DLD1 (cell line): ENCODE data around the gene GRK1.
"Not testable (repeated sequence)": the region's sequence is repeated elsewhere in the genome, so short reads cannot be mapped to it uniquely, and the experiment has no call there.

ENCODE experiments used
- in situ Hi-C: cut with HindIII; loops from 2 replicates; pipeline ENCODE4 v1.10.0; 2017; ENCODE audit warnings: low sequenced_read_pairs

The GRK1 gene

DNA sequence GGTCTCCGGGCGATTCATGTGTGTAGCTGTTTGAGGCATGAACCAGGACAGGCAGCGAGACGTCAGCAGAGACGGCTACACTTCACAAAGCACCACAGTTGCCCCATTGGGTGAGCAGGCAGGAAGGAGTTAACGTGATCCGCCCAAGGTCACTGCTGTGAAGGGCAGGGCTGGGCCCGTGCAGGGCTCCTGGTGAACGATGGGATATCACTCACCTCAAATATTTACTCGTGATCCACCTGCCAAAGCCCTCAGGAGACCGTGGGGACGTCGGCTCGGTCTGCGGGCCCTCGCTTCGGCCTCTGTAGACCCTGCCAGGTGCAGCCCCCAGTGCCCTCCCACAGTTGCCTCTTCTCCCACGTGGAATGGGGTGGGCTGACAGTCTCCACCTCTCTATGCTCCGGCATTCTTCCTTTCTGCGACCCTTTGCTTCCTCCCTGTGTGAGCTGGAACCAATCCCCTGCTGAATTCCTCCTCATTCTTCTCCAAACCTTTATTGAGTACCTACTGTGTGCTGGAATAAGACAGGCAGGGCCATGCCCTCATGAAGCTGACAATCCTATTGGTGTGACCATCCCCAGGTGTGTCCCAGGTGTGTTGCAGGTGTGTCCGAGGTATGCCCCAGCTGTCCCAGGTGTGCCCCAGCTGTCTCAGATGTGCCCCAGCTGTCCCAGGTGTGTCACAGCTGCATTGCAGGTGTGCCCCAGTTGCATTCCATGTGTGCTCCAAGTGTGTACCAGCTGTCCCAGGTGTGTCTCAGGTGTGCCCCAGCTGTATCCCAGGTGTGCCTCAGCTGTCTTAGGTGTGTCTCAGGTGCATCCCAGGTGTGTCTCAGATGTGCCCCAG is 2.0 kb upstream of the GRK1 start:
- in situ Hi-C loops, result no loop called here

DNA sequence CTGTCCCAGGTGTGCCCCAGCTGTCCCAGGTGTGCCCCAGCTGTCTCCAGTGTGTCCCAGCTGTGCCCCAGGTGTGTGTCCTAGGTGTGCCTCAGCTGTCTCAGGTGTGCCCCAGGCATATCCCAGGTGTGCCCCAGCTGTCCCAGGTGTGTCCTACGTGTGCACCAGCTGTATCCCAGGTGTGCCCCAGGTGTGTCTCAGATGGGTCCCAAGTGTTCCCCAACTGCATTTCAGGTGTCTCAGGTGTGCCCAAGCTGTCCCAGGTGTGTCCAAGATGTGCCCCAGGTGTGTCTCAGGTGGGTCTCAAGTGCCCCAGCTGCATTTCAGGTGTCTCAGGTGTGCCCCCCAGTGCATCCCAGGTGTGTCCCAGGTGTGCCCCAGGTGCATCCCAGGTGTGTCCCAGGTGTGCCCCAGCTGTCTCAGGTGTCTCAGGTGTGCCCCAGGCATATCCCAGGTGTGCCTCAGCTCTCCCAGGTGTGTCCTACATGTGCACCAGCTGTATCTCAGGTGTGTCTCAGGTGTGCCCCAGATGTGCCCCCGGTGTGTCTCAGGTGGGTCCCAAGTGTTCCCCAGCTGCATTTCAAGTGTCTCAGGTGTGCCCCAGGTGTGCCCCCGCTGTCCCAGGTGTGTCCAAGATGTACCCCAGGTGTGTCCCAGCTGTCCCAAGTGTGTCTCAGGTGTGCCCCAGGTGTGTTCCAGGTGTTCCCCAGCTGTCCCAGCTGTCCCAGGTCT is 1.3 kb upstream of the GRK1 start:
- in situ Hi-C loops, result no loop called here

DNA sequence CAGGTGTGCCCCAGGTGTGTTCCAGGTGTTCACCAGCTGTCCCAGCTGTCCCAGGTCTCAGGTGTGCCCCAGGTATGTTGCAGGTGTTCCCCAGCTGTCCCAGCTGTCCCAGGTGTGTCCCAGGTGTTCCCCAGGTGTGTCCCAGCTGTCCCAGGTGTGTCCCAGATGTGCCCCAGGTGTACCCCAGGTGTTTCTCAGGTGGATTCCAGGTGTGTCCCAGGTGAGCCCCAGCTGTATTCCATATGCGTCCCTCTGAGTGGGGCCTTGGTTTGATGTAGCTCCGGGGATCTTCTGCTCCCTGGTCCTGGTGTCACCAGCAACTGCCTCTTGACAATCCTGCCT is 719 bp upstream of the GRK1 start:
- in situ Hi-C loops, result no loop called here

DNA sequence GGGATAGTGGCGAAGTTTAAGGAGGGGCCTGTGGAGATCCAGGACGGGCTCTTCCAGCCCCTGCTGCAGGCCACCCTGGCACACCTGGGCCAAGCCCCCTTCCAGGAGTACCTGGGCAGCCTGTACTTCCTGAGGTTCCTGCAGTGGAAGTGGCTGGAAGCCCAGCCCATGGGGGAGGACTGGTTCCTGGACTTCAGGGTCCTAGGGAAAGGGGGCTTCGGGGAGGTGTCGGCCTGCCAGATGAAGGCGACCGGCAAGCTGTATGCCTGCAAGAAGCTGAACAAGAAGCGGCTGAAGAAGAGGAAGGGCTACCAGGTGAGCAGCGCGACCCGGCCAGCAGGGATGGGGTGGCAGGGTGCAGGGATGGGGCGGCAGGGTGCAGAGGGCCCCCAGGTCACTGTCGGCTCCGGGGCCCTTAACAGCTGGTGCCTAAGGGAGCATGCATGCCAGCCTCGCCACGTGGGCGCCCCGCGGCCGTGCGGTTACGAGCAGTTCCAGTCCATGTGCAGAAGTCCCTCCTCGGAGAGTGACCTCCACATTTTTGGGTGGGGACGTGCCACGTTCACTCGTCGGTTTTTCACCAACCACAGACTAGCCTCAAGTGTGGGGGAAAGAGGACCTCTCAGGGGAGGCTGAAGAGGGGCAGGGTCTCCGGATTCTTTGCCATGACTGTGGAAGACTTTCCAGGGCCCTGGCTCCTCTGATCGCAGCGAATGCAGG is 912 bp downstream of the GRK1 start:
- in situ Hi-C loops, result no loop called here

DNA sequence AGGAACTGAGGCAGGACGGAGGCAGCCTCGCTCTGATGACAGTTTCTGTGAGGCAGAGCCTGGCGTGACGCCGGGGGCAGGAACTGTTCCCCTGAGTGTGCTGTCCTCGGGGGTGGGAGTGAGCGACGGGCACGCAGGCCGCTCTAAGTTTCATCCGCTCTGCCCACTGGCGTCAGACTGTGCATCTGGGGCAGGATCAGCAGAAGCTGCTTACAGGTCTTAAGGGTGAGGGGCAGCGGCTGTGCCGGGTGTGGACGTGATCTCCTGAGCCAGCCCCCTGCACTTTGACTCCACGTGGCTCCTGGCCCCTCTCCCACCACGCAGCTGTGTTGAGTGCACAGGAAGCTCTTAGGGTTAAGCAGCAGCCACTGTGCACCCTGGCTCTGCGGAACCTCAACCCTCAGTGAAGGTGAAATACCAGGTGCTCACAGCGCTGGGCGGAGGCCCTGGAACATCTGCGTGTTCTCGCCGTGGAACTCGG is 1.5 kb downstream of the GRK1 start:
- in situ Hi-C loops, result no loop called here

GRCh38 chr13:113669231-113669754 is 2.3 kb downstream of the GRK1 start:
- in situ Hi-C loops, result no loop called here

GRCh38 chr13:113669755-113670341 is 2.8 kb downstream of the GRK1 start:
- in situ Hi-C loops, result no loop called here

- in situ Hi-C loops, result no loop called here
Observed at GRCh38 chr13:113670541-113670940, 3.5 kb downstream of the GRK1 start.

- in situ Hi-C loops, result no loop called here
Observed at GRCh38 chr13:113671066-113672001, 4.3 kb downstream of the GRK1 start.

DNA sequence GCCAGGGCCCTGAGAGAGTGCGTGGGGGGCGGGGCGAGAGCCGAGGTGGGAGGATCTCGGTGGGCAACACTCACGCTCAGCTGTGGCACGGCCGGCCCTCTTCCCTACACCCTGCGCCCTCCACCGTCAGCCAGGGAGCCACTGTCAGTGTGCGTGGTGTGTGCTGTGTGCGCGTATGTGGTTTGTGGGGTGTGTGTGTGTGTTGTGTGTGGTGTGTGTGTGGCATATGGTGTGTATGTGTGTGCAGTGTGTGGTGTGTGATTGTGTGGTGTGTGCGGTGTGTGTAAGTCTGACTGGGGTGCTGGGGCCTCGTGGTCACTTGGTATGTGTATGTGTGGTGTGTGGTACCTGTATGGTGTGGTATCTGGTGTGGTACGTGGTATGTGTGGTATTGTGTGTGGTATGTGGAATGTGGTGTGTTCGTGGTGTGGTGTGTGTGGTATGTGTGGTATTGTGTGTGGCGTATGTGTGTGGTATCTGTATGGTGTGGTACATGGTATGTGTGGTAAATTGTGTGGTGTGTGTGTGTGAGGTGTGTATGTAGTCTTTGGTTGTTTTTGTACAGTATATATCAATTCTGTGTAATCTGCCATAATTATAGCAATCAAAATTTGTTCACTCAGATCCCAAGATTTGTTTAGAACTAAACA is 5.1 kb downstream of the GRK1 start:
- in situ Hi-C loops, result no loop called here

DNA sequence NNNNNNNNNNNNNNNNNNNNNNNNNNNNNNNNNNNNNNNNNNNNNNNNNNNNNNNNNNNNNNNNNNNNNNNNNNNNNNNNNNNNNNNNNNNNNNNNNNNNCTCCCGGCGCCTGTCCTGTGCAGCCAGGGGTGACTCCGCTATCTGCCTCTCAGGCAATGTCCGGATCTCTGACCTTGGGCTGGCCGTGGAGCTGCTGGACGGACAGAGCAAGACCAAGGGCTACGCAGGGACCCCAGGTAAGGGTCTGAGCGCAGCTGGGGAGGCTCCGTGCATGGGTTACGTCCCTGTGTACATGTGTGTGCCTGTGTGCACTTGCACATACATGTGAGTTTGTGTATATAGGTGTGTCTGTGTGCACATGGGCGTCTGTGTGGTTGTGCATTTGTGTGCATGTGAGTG is 55.9 kb downstream of the GRK1 start:
- in situ Hi-C loops, result no loop called here

- in situ Hi-C loops, result no loop called here
Observed at GRCh38 chr13:113723410-113724015, 56.5 kb downstream of the GRK1 start.

DNA sequence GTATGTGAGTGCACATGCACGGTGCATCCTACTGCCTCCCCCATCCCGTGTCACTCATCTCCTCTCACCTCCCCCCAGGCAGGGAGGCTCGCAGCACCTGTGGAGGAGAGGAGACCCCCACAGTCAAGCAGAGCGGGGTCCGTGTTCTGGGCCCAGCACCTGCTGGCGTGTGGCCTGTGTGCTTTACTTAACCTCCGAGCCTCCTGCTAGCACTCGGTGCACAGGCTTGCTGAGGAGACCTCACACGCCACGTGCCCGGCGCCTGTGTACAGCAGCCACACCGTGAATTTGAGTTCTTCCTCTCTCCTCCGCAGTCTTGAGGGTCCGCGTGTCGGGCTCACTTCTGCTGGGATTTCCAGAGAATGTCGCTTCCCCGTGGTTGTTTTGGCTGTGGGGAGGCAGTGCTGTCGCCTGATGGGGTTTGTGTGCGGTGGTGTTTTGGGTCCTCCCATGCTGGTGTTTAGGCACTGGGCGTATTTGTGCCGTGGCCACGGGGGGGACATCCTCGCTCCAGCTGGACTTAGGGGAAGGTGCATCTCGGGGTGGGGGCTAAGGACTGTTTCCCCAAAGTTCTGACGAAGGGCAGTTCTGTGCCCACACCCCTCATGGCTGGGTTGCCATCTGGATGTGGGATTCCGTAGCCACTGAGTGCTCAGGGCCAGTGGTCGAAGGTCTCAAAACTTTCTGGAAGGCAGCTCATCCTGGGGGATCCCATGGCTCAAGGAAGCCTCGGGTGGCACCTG is 57.2 kb downstream of the GRK1 start:
- in situ Hi-C loops, result no loop called here

DNA sequence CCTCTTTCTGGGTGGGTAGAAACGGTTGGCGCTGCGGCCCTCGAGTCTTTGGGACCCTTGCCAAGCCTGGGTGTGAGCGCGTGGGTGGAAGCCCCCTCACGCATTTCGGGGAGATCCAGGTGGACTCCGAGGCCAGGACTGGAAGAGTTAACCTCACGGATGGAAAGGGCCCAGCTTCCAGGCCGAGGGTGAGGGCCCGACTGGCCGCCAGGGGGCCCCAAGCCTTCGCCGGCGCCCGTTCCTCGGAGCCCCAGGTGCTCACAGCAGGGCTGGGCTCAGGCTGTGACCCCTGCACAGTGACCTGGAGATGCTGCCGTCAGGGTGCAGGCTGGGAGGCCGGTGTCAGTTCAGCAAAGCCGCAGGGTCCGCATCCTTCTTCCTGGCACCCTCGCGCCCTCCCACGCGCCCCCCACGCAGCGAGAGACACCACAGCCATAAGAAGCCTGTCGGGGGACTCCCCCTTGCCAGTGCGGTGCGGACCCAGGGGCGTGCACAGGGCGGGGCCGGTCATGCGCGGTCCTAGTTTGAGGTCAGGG is 57.8 kb downstream of the GRK1 start:
- in situ Hi-C loops, result no loop called here

DNA sequence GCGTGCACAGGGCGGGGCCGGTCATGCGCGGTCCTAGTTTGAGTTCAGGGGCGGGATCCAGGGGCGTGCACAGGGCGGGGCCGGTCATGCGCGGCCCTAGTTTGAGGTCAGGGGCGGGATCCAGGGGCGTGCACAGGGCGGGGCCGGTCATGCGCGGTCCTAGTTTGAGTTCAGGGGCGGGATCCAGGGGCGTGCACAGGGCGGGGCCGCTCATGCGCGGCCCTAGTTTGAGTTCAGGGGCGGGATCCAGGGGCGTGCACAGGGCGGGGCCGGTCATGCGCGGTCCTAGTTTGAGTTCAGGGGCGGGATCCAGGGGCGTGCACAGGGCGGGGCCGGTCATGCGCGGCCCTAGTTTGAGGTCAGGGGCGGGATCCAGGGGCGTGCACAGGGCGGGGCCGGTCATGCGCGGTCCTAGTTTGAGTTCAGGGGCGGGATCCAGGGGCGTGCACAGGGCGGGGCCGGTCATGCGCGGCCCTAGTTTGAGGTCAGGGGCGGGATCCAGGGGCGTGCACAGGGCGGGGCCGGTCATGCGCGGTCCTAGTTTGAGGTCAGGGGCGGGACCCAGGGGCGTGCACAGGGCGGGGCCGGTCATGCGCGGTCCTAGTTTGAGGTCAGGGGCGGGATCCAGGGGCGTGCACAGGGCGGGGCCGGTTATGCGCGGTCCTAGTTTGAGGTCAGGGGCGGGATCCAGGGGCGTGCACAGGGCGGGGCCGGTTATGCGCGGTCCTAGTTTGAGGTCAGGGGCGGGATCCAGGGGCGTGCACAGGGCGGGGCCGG is 58.5 kb downstream of the GRK1 start:
- in situ Hi-C loops, result not testable (repeated sequence)

GRCh38 chr13:113726106-113726821 is 59.2 kb downstream of the GRK1 start:
- in situ Hi-C loops, result not testable (repeated sequence)

DNA sequence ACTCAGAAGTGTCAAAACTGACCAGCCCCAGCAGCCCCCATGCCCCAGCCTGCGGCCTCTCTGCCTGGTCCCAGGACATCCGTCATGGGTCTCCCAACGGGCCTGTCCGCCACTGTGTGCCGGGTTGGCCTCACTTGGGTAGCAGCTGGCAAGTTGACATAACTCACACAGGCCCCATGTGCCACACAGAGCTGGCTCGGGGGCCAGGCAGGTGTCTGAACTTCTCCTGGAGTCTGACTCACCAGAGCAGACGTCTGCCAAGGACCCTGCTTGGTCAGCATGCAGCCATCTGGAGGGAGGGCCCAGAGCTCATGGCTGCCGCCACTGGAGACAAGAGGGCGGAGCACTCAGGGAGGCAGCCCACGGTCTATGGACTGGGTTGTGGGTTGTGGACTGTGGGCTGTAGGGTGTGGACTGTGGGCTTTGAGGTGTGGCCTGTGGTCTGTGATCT is 60.0 kb downstream of the GRK1 start:
- in situ Hi-C loops, result no loop called here
